ENCODE measurements around the gene TBCK. TPM values are rescaled to one million over a fixed set of nuclear protein-coding genes. Genes with fewer than 3 reads are reported as not detected.

The TBCK gene
- total and polyA plus RNA-seq, 2 of the 8 experiments (the other 6 are each of a cell fraction or from before 2014, with no cell fraction given), result 10.2 to 18.7 TPM

DNA sequence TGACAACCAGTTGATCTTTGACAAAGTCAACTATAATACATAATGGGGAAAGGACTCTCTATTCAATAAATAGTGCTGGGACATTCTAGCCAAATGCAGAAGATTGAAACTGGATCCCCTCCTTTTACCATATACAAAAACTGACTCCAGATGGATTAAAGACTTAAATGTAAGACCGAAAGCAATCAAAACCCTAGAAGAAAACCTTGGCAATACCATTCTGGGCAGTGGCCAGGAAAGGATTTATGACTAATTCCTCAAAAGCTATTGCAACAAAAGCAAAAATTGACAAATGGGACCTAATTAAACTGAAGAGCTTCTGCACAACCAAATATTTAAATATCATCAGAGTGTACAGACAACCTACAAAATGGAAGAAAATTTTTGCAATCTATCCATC is 235.6 kb downstream of the TBCK start:
- Histone ChIP-seq H3K23ac (ENCODE audit: insufficient read length) (no peak overlapping the region), H3K18ac (ENCODE audit: extremely low read depth, low read length) (no peak overlapping the region), H4K5ac (ENCODE audit: insufficient read length, low read depth, low read length) (no peak overlapping the region), H2AK5ac (ENCODE audit: low read depth, low read length) (no peak overlapping the region), H2BK5ac (ENCODE audit: low read depth, low read length) (no peak overlapping the region), H3K36me3 (ENCODE audit: control insufficient read depth in 2 of 4, insufficient read depth in 4 of 4, low read length in 3 of 4) (no peaks in the 10 kb centered on the region; a peak in 1 of 8 replicates), H4K91ac (replicated peaks; ENCODE audit: insufficient read length, low read length) (no peak overlapping the region), H3K27ac (ENCODE audit: low read depth, low read length) (no peak overlapping the region), H3K14ac (ENCODE audit: insufficient read length) (no peak overlapping the region), H3K4ac (replicated peaks; ENCODE audit: insufficient read length, low read depth, low read length) (no peak overlapping the region), H3K56ac (replicated peaks; ENCODE audit: insufficient read length, low read depth, low read length) (no peak overlapping the region), H3K9me3 (ENCODE audit: insufficient read depth in 2 of 2, low read depth in 1 of 2, low read length in 1 of 2) (peaks cover 0 to 3% of the 10 kb centered on the region in 2 experiments; a peak in 1 of 4 replicates), H3K9ac (replicated peaks in 1 of 4; ENCODE audit: extremely low read depth in 1 of 4, low read depth in 3 of 4, low read length in 3 of 4) (no peak overlapping the region), H3K23me2 (ENCODE audit: low read depth, low read length) (no peaks in the 10 kb centered on the region), H3K79me1 (ENCODE audit: low read depth, low read length) (no peaks in the 10 kb centered on the region), H4K20me1 (replicated peaks in 1 of 2; ENCODE audit: control insufficient read depth in 1 of 2, insufficient read depth in 2 of 2, low read length in 2 of 2) (no peaks in the 10 kb centered on the region), H2BK20ac (ENCODE audit: low read length) (no peak overlapping the region), H3K4me2 (ENCODE audit: insufficient read depth in 1 of 2, low read depth in 2 of 2, low read length in 2 of 2) (no peak overlapping the region), H2AFZ (ENCODE audit: low read length) (no peak overlapping the region), H2BK120ac (replicated peaks; ENCODE audit: low read depth, low read length) (no peak overlapping the region), H3K27me3 (replicated peaks in 1 of 4; ENCODE audit: control insufficient read depth in 3 of 4, extremely low read depth in 1 of 4, insufficient read depth in 3 of 4, low read length in 3 of 4) (no peaks in the 10 kb centered on the region), H4K8ac (ENCODE audit: extremely low read depth, insufficient read depth, low read length) (no peak overlapping the region), H3K4me3 (ENCODE audit: extremely low read depth in 1 of 4, insufficient read depth in 2 of 4, low read depth in 3 of 4, low read length in 4 of 4) (no peak overlapping the region), H2BK12ac (ENCODE audit: low read depth, low read length) (no peak overlapping the region), H3K79me2 (ENCODE audit: control insufficient read depth in 1 of 2, insufficient read depth in 2 of 2, low read length in 2 of 2) (no peaks in the 10 kb centered on the region), H3K4me1 (replicated peaks in 1 of 4; ENCODE audit: control insufficient read depth in 3 of 4, insufficient read depth in 4 of 4, low read length in 3 of 4) (no peaks in the 10 kb centered on the region), H2BK15ac (ENCODE audit: low read length) (no peak overlapping the region)
- POLR2A ChIA-PET (ENCODE audit: partially characterized antibody), result no interaction called here
- DNase-seq (ENCODE audit: low read depth in 1 of 2, low spot score in 2 of 2) (no peak), FAIRE-seq (no peak)
- TF ChIP-seq RNF2 (IDR thresholded peaks at IDR 0.05; ENCODE audit: borderline replicate concordance, low read depth, low read length, missing control alignments, poor library complexity, severe bottlenecking) (no peak), TEAD4 (IDR thresholded peaks at IDR 0.05; ENCODE audit: low read depth, low read length) (no peak), CBX8 (IDR thresholded peaks at IDR 0.05; ENCODE audit: borderline replicate concordance, low read depth, low read length) (no peak)
- CTCF ChIA-PET (ENCODE audit: partially characterized antibody), result no interaction called here
- 89% methylated on average over 1 of the region's 1 CpG; no CpG with 5 or more reads in 1 of the 2 experiments for WGBS, 2 experiments (ENCODE audit: extremely low coverage in 1 of 2, insufficient coverage in 1 of 2, insufficient read length in 1 of 2, insufficient replicate concordance in 2 of 2, low coverage in 1 of 2, low lambda C conversion rate in 2 of 2, missing lambda C conversion rate in 1 of 2)
